Liver (tissue), 3 donors: Measurements from ENCODE around the gene MT1M.

Experiments used
- GABPA ChIP-seq, 2 donors: IDR thresholded peaks in 1 of 2; conservative IDR thresholded peaks in 1 of 2; 2 replicates each; pipeline ENCODE4 v1.6.1; 2016; ENCODE audit warnings: antibody characterized with exemption in 2 of 2, mild to moderate bottlenecking in 1 of 2, moderate library complexity in 1 of 2
- HNF4G ChIP-seq: IDR thresholded peaks from 2 replicates; pipeline ENCODE4 v1.6.1; 2016; ENCODE audit warnings: antibody characterized with exemption
- JUND ChIP-seq, 2 donors: IDR thresholded peaks; 2 replicates each; pipeline ENCODE4 v1.6.1; 2016; ENCODE audit warnings: antibody characterized with exemption in 2 of 2
- RXRA ChIP-seq, 2 donors: IDR thresholded peaks; 2 replicates each; pipeline ENCODE4 v1.6.1; 2017 to 2018; ENCODE audit warnings: antibody characterized with exemption in 2 of 2, mild to moderate bottlenecking in 1 of 2
- SP1 ChIP-seq: IDR thresholded peaks from 2 replicates; pipeline ENCODE4 v1.6.1; 2018; ENCODE audit warnings: antibody characterized with exemption, mild to moderate bottlenecking
- TAF1 ChIP-seq: conservative IDR thresholded peaks from 2 replicates; pipeline ENCODE4 v1.6.1; 2016; ENCODE audit warnings: antibody characterized with exemption, mild to moderate bottlenecking
- TF ChIP-seq, protein P1 (sequence below): IDR thresholded peaks from 2 replicates; pipeline ENCODE4 v1.6.1; 2016; ENCODE audit warnings: antibody characterized with exemption
- TF ChIP-seq, protein P2 (sequence below): fragments of 150-350 bp; IDR thresholded peaks from 2 replicates; pipeline ENCODE4 v1.5.1; 2017; ENCODE audit warnings: improper control_type of control experiment, low read depth, low read length; ENCODE audit not compliant: missing input control
- donor health status: healthy.
- donor health status: healthy.

DNA sequence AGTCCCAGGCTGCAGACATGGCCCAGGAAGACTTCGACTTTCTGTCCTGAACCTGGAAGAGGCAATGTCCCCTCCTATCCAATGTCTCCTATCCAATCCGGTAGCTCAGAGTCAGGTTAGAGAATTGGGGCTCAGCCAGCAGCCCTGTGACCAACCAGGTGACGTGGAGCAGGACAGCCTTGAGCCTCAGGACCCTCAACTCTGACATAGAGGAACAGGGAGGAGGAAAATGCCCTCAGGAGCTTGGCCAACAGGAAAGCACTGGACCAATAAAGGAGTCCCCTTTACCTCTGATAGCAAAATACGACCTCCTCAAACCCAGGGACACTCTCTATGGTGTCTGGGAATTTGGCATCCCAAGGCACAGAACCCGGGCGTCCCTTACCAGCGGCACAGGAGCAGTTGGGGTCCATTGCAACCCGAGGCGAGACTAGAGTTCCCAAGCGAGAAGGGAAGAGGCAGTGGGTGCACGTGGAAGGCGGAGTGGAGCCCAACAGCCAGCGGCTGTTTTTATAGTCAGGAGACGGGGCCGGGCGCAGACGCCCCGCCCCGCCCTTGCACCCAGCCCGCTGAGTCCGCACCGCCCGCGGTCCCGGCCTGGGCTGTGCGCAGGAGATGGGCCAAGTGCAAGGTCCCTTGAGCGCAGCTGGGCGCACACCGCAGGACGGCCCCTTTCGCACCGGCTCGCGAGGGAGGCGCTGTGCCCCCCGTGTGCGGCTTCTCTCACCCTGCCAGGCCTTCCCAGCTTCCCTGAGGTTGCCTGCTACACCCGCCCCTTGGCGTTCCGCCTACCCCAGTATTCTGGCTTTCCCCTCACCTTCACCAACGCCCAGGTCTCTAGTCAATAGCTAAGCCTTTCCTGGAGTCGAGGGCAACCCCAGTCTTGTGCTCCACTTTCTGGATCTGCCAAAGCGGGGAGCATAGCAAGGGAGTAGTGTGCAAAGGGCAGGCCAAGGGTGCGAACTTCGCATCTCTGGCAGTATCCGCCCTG is 35.4 kb downstream of the MT1M start, which contains the start of gene MT1G:
- TF ChIP-seq JUND (IDR thresholded peaks at IDR 0.05) (peak in 1 of 2 donors; percentile 58), HNF4G (peak; percentile 44), RXRA (IDR thresholded peaks at IDR 0.05) (peak; percentile 36 to 71), TAF1 (peak; percentile 94), SP1 (peak; percentile 90), GABPA (IDR thresholded peaks at IDR 0.05 in 1 of 2, conservative IDR thresholded peaks at IDR 0.05 in 1 of 2) (peak in 1 of 2 donors; percentile 16)
- TF ChIP-seq, protein P1, sequence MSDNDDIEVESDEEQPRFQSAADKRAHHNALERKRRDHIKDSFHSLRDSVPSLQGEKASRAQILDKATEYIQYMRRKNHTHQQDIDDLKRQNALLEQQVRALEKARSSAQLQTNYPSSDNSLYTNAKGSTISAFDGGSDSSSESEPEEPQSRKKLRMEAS, result no peak
- TF ChIP-seq, protein P2, sequence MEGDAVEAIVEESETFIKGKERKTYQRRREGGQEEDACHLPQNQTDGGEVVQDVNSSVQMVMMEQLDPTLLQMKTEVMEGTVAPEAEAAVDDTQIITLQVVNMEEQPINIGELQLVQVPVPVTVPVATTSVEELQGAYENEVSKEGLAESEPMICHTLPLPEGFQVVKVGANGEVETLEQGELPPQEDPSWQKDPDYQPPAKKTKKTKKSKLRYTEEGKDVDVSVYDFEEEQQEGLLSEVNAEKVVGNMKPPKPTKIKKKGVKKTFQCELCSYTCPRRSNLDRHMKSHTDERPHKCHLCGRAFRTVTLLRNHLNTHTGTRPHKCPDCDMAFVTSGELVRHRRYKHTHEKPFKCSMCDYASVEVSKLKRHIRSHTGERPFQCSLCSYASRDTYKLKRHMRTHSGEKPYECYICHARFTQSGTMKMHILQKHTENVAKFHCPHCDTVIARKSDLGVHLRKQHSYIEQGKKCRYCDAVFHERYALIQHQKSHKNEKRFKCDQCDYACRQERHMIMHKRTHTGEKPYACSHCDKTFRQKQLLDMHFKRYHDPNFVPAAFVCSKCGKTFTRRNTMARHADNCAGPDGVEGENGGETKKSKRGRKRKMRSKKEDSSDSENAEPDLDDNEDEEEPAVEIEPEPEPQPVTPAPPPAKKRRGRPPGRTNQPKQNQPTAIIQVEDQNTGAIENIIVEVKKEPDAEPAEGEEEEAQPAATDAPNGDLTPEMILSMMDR, result peak; percentile 4
